Endothelial cell of umbilical vein (primary cell): ENCODE data around the gene PPP6R1. TPM values are rescaled to one million over a fixed set of nuclear protein-coding genes. Genes with fewer than 3 reads are reported as not detected.

ENCODE experiments used
- BruUV-seq: library from RNA; stranded (reverse); fragments of 400-500 nt; replicated peaks from 2 replicates; lab custom pipeline; 2021; lab: Mats Ljungman, UMichigan
- CTCF ChIA-PET: fragments of 300-600, 350-600 bp; sonication (Branson Sonifier 250); formaldehyde crosslinking; loops from one replicate; lab custom pipeline; 2021; ENCODE audit warnings: antibody characterized with exemption, inconsistent platforms; lab: Charles Lee
- POLR2A ChIA-PET: fragments of 300-600, 350-600 bp; sonication (Branson Sonifier 250); formaldehyde crosslinking; loops from one replicate; lab custom pipeline; 2021; ENCODE audit warnings: antibody characterized with exemption, inconsistent platforms; lab: Charles Lee
- DNase-seq: peaks from one replicate; pipeline ENCODE4 v3.0.0-alpha.2; 2011; ENCODE audit warnings: low read depth, low spot score
- FAIRE-seq: peaks from 2 replicates; lab custom pipeline; 2011; peaks lifted over from hg19 to GRCh38; lab: Jason Lieb, UNC
- H2AFZ ChIP-seq: 2 replicates; pipeline ENCODE4 v1.6.0; 2012; ENCODE audit warnings: low read depth, low read length, control low read depth, inconsistent platforms
- H3K27ac ChIP-seq: 2 replicates; pipeline ENCODE4 v1.5.1; 2011; ENCODE audit warnings: low read depth, mild to moderate bottlenecking, control low read depth, low read length, moderate library complexity; ENCODE audit not compliant: insufficient read depth
- H3K27me3 ChIP-seq, 2 experiments: 2 replicates each; pipeline versions ENCODE4 v1.6.0 to v1.6.1; 2011; ENCODE audit warnings: low read length in 2 of 2, mixed read lengths in 1 of 2; ENCODE audit not compliant: control insufficient read depth in 2 of 2, insufficient read depth in 2 of 2
- H3K36me3 ChIP-seq, 2 experiments: 2 replicates in 1 of 2; 3 replicates in 1 of 2; pipeline ENCODE4 v1.5.1; 2011; ENCODE audit warnings: low read length in 2 of 2, mild to moderate bottlenecking in 1 of 2, moderate library complexity in 1 of 2; ENCODE audit not compliant: control insufficient read depth in 2 of 2, insufficient read depth in 2 of 2; ENCODE audit errors: extremely low read depth in 1 of 2
- H3K4me1 ChIP-seq: 3 replicates; pipeline ENCODE4 v1.5.1; 2011; ENCODE audit warnings: mild to moderate bottlenecking, low read length; ENCODE audit not compliant: control insufficient read depth, insufficient read depth; ENCODE audit errors: extremely low read depth
- H3K4me2 ChIP-seq: 2 replicates; pipeline ENCODE4 v1.6.1; 2011; ENCODE audit warnings: low read length, control low read depth, mixed read lengths; ENCODE audit not compliant: insufficient read depth
- H3K4me3 ChIP-seq, 3 experiments: fragments of 200-600 bp in 1 of 3; sonication (generic), shearing (Covaris generic) in 1 of 3; replicated peaks in 1 of 3; 2 replicates each; pipeline ENCODE4 v1.5.1; 2011 to 2016; ENCODE audit warnings: control low read depth in 3 of 3, low read length in 3 of 3, mild to moderate bottlenecking in 2 of 3, inconsistent platforms in 1 of 3, low read depth in 1 of 3, moderate library complexity in 1 of 3; ENCODE audit not compliant: insufficient read depth in 1 of 3
- H3K79me2 ChIP-seq: 2 replicates; pipeline ENCODE4 v1.6.0; 2012; ENCODE audit warnings: low read length, inconsistent platforms; ENCODE audit not compliant: control insufficient read depth, insufficient read depth
- H3K9ac ChIP-seq: replicated peaks from 2 replicates; pipeline ENCODE3; 2011; ENCODE audit warnings: low read length, control low read depth; ENCODE audit not compliant: insufficient read depth; ENCODE audit errors: extremely low read depth
- H3K9me1 ChIP-seq: replicated peaks from 3 replicates; pipeline ENCODE4 v1.6.0; 2011; ENCODE audit warnings: mild to moderate bottlenecking, low read length; ENCODE audit not compliant: control insufficient read depth, insufficient read depth; ENCODE audit errors: extremely low read depth
- H3K9me3 ChIP-seq: replicated peaks from 2 replicates; pipeline ENCODE4 v1.5.1; 2012; ENCODE audit warnings: low read length, inconsistent platforms; ENCODE audit not compliant: control insufficient read depth, insufficient read depth
- H4K20me1 ChIP-seq: replicated peaks from 2 replicates; pipeline ENCODE3; 2011; ENCODE audit warnings: mild to moderate bottlenecking, low read length; ENCODE audit not compliant: control insufficient read depth, insufficient read depth; ENCODE audit errors: extremely low read depth
- CTCF ChIP-seq, 2 donors: IDR thresholded peaks; 1 replicate in 1 of 2; 2 replicates in 1 of 2; pipeline ENCODE4 v1.5.1; 2011; ENCODE audit warnings: low read length in 2 of 2, mild to moderate bottlenecking in 2 of 2, moderate library complexity in 2 of 2, control low read depth in 1 of 2, inconsistent platforms in 1 of 2, low read depth in 1 of 2; ENCODE audit not compliant: insufficient read depth in 1 of 2; ENCODE audit errors: extremely low read depth in 1 of 2
- EZH2 ChIP-seq: IDR thresholded peaks from 2 replicates; pipeline ENCODE4 v1.6.1; 2012; ENCODE audit warnings: borderline replicate concordance, low read depth, mild to moderate bottlenecking, moderate library complexity, low read length, inconsistent platforms; ENCODE audit not compliant: severe bottlenecking
- FOS ChIP-seq: IDR thresholded peaks from 2 replicates; pipeline ENCODE4 v1.6.1; 2011; ENCODE audit warnings: mild to moderate bottlenecking, low read length, moderate library complexity, borderline replicate concordance; ENCODE audit not compliant: insufficient read depth
- GATA2 ChIP-seq: IDR thresholded peaks from 2 replicates; pipeline ENCODE4 v1.7.0; 2011; ENCODE audit warnings: low read depth, mild to moderate bottlenecking, moderate library complexity, mixed read lengths, low read length; ENCODE audit not compliant: insufficient read length, insufficient read depth
- JUN ChIP-seq: IDR thresholded peaks from 2 replicates; pipeline ENCODE4 v1.6.1; 2011; ENCODE audit warnings: borderline replicate concordance, low read depth; ENCODE audit not compliant: insufficient read length, insufficient read depth
- MAX ChIP-seq: IDR thresholded peaks from 2 replicates; pipeline ENCODE4 v1.6.1; 2011; ENCODE audit not compliant: insufficient read depth, insufficient read length
- MYC ChIP-seq: IDR thresholded peaks from one replicate; pipeline ENCODE4 v1.6.1; 2011; ENCODE audit warnings: mild to moderate bottlenecking, low read depth, low read length
- POLR2A ChIP-seq: IDR thresholded peaks from 2 replicates; pipeline ENCODE4 v1.6.1; 2012; ENCODE audit warnings: low read depth, mild to moderate bottlenecking, control low read depth, low read length
- POLR2AphosphoS5 ChIP-seq: IDR thresholded peaks from 2 replicates; pipeline ENCODE4 v1.6.1; 2012; ENCODE audit warnings: low read depth, mild to moderate bottlenecking, control low read depth, low read length, moderate library complexity; ENCODE audit not compliant: insufficient read depth
- dilution Hi-C: fragments of 300-500 bp; cut with MboI; formaldehyde crosslinking; loops from one replicate; pipeline ENCODE4 v1.15.0; 2019; ENCODE audit warnings: low sequenced_read_pairs; ENCODE audit not compliant: extremely low pct_ligation_motif_present
- intact Hi-C: fragments of 100-400 bp; cut with micrococcal nuclease; formaldehyde crosslinking; loops from one replicate; pipeline ENCODE4 v1.10.0; 2022
- polyA plus RNA-seq, 4 experiments: library from polyadenylated mRNA; depleted of rRNA in 3 of 4; stranded (reverse) in 3 of 4; unstranded in 1 of 4; fragments of >200 nt; gene quantifications; 2 replicates each; pipeline versions ENCODE4 v1.2.1 to v1.2.3, GENCODE V29; 2011 to 2012; ENCODE audit warnings: missing spikeins in 1 of 4
- total RNA-seq: library from RNA; stranded (reverse); gene quantifications from 2 replicates; pipeline ENCODE4 v1.2.3, GENCODE V29; 2021

PPP6R1 gene
- total and polyA plus RNA-seq, 2 donors (not counting 3 experiments of a cell fraction or from before 2014, with no cell fraction given): 35.7 to 71.8 TPM

- Histone ChIP-seq H3K27me3 (peaks cover 0 to 3% of the 10 kb centered on the region in 2 experiments), H3K79me2 (no peaks in the 10 kb centered on the region), H4K20me1 (no peaks in the 10 kb centered on the region), H3K9me1 (no peaks in the 10 kb centered on the region), H3K36me3 (no peaks in the 10 kb centered on the region), H3K4me2 (no peak overlapping the region), H3K4me1 (no peaks in the 10 kb centered on the region), H3K4me3 (no peak overlapping the region), H3K9me3 (no peaks in the 10 kb centered on the region), H2AFZ (peak overlapping the region; percentile 98), H3K9ac (no peak overlapping the region), H3K27ac (no peak overlapping the region)
- intact Hi-C loops: loop anchor here (1.0 to 5.0 kb wide), 4 partner anchors 38 to 202 kb away; partner anchors contain the start of gene KMT5C
- dilution Hi-C loops: no loop called here
- FAIRE-seq: no peak
- no TSS peak for BruUV-seq
- ChIA-PET CTCF (interaction anchor here (0.6 to 3.8 kb wide), 35 partner anchors 9 to 203 kb away, joined by 3 to 51 read pairs (median 5); partner anchors contain the start of genes HSPBP1, IL11, KMT5C and NAT14), POLR2A (interaction anchor here (1.3 kb wide), 1 partner anchor 107 kb away, joined by 4 read pairs; the partner anchor contains the start of gene UBE2S)
- DNase-seq: no peak
- no peak for TF ChIP-seq POLR2A
- no peak for TF ChIP-seq CTCF (IDR thresholded peaks at IDR 0.05; ENCODE audit: extremely low read depth in 1 of 2, insufficient read depth in 1 of 2, low read depth in 1 of 2, low read length in 2 of 2)
- TF ChIP-seq FOS: no peak
- no peak for TF ChIP-seq POLR2AphosphoS5
- no peak for TF ChIP-seq MYC
- no peak for TF ChIP-seq MAX
- no peak for TF ChIP-seq JUN
- TF ChIP-seq GATA2: no peak
- no peak for TF ChIP-seq EZH2
These were observed 42.2 kb upstream of the PPP6R1 start for GRCh38 chr19:55300886-55301458.
